Fibroblast of skin of right quadriceps (primary cell): Measurements from ENCODE around the gene CCNK.

ENCODE experiments used
- DNase-seq: peaks from one replicate; pipeline ENCODE4 v3.0.0-alpha.2; 2013

Gene CCNK

GRCh38 chr14:99480917-99481744 lies at the start of gene CCNK:
Gene CCNK (plus strand): TSS chr14:99481409. CDS start chr14:99492678, 11,269 bp downstream.
- peak; percentile 100 for DNase-seq

GRCh38 chr14:99431986-99432385 lies 49.2 kb upstream of the CCNK start:
- DNase-seq = no peak

GRCh38 chr14:99432485-99432884 lies 48.7 kb upstream of the CCNK start:
- DNase-seq = no peak

- no peak for DNase-seq
Measured at GRCh38 chr14:99435327-99435726, 45.9 kb upstream of the CCNK start.

- peak; percentile 9 for DNase-seq
Measured at GRCh38 chr14:99436247-99437180, 44.7 kb upstream of the CCNK start.

- no peak for DNase-seq
Measured at GRCh38 chr14:99437706-99438105, 43.5 kb upstream of the CCNK start.

- DNase-seq = no peak
Measured at GRCh38 chr14:99440278-99440677, 40.9 kb upstream of the CCNK start.

GRCh38 chr14:99441157-99441870 lies 39.9 kb upstream of the CCNK start:
- no peak for DNase-seq

GRCh38 chr14:99441918-99442317 lies 39.3 kb upstream of the CCNK start:
- no peak for DNase-seq

- no peak for DNase-seq
Measured at GRCh38 chr14:99445931-99446330, 35.3 kb upstream of the CCNK start.

GRCh38 chr14:99447739-99448138 lies 33.5 kb upstream of the CCNK start:
- no peak for DNase-seq

GRCh38 chr14:99450266-99450665 lies 30.9 kb upstream of the CCNK start:
- no peak for DNase-seq

GRCh38 chr14:99451234-99451633 lies 30.0 kb upstream of the CCNK start:
- no peak for DNase-seq

GRCh38 chr14:99452968-99453367 lies 28.2 kb upstream of the CCNK start:
- no peak for DNase-seq

- no peak for DNase-seq
Measured at GRCh38 chr14:99454246-99454645, 27.0 kb upstream of the CCNK start.

GRCh38 chr14:99459481-99460100 lies 21.6 kb upstream of the CCNK start:
- peak; percentile 28 for DNase-seq

GRCh38 chr14:99460793-99461192 lies 20.4 kb upstream of the CCNK start:
- no peak for DNase-seq

GRCh38 chr14:99461411-99462085 lies 19.7 kb upstream of the CCNK start:
- no peak for DNase-seq

GRCh38 chr14:99462210-99462609 lies 19.0 kb upstream of the CCNK start:
- DNase-seq = no peak

- no peak for DNase-seq
Measured at GRCh38 chr14:99463974-99464373, 17.2 kb upstream of the CCNK start.

GRCh38 chr14:99465288-99465687 lies 15.9 kb upstream of the CCNK start:
- DNase-seq = no peak

- DNase-seq = no peak
Measured at GRCh38 chr14:99466758-99467157, 14.5 kb upstream of the CCNK start.
